Measurements from ENCODE around the gene RTTN.

Gene RTTN

DNA sequence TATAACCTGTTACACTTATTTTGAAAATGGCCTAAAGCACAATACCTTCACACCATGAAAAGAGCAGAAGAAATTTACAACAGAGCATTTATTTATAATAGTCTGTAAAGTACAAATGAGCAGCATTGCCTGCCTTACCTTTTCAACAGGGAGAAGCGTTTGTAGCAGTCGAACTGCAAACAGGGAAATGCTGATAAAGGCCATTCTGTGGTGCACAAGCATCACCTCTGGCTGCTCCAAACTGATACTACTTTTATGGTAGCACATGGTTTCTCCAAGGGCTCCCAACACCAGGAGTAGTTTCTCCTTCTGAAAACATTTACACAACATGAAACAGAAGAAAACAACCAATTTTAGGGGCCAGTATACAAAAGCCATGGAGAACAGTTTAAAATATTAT lies 28.9 kb downstream of the RTTN start:
- Histone ChIP-seq H3K4me3 (ENCODE audit: control insufficient read depth in 1 of 7, extremely low read depth in 1 of 7, insufficient read depth in 4 of 7, low read depth in 2 of 7, low read length in 6 of 7) (no peak overlapping the region), H3K27ac (ENCODE audit: insufficient read depth in 1 of 2, low read depth in 1 of 2, low read length in 2 of 2, poor library complexity in 1 of 2, severe bottlenecking in 2 of 2) (no peak overlapping the region), H3K27me3 (replicated peaks in 2 of 5; ENCODE audit: control insufficient read depth in 4 of 5, insufficient read depth in 5 of 5, low read length in 4 of 5) (no peaks in the 10 kb centered on the region), H3K36me3 (ENCODE audit: control insufficient read depth in 4 of 4, insufficient read depth in 4 of 4, low read length in 3 of 4) (peaks cover 0 to 20% (median 9%) of the 10 kb centered on the region in 4 experiments), H3K4me1 (ENCODE audit: control extremely low read depth in 1 of 4, control insufficient read depth in 4 of 4, insufficient read depth in 4 of 4, low read length in 3 of 4) (no peaks in the 10 kb centered on the region), H3K9me3 (ENCODE audit: control extremely low read depth in 1 of 5, control insufficient read depth in 4 of 5, insufficient read depth in 2 of 5, low read depth in 1 of 5, low read length in 4 of 5) (no peaks in the 10 kb centered on the region)
- DNase-seq, result no peak
- POLR2A ChIA-PET, result no interaction called here
- WGBS (ENCODE audit: insufficient coverage), result no CpG with 5 or more reads among the region's 2 CpGs
- CTCF ChIA-PET, result no interaction called here

GRCh38 chr18:70175216-70175615 lies 30.3 kb downstream of the RTTN start:
- no peak for DNase-seq
- Histone ChIP-seq H3K4me3 (ENCODE audit: control insufficient read depth in 1 of 7, extremely low read depth in 1 of 7, insufficient read depth in 4 of 7, low read depth in 2 of 7, low read length in 6 of 7) (peak overlapping the region in 1 of 7 experiments; percentile 46), H3K27ac (ENCODE audit: insufficient read depth in 1 of 2, low read depth in 1 of 2, low read length in 2 of 2, poor library complexity in 1 of 2, severe bottlenecking in 2 of 2) (no peak overlapping the region), H3K9me3 (ENCODE audit: control extremely low read depth in 1 of 5, control insufficient read depth in 4 of 5, insufficient read depth in 2 of 5, low read depth in 1 of 5, low read length in 4 of 5) (no peaks in the 10 kb centered on the region), H3K27me3 (replicated peaks in 2 of 5; ENCODE audit: control insufficient read depth in 4 of 5, insufficient read depth in 5 of 5, low read length in 4 of 5) (no peaks in the 10 kb centered on the region), H3K36me3 (ENCODE audit: control insufficient read depth in 4 of 4, insufficient read depth in 4 of 4, low read length in 3 of 4) (peaks cover 0 to 17% (median 9%) of the 10 kb centered on the region in 4 experiments), H3K4me1 (ENCODE audit: control extremely low read depth in 1 of 4, control insufficient read depth in 4 of 4, insufficient read depth in 4 of 4, low read length in 3 of 4) (no peaks in the 10 kb centered on the region)
- ChIA-PET POLR2A (no interaction called here), CTCF (no interaction called here)
- 90% methylated on average over 2 of the region's 2 CpGs for WGBS (ENCODE audit: insufficient coverage)

DNA sequence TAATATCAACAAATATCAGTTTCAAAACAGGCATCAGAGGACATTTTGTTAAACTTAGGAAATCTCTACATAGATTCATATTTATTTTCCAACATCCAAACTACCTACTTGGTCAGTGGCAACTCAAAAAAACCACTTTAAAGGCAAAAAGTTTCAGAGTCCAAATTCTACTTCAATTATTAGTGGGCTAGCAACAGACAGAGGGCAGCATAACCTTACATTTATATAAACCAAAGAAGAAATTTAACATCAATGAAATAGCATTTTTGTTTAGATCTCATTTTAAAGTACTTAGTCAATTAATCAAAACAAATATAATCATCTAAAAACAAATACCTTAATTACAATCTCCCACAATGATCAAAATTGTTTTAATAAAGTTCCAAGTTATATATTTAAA lies 33.3 kb downstream of the RTTN start:
- DNase-seq, result peak; percentile 14 to 48 (median 47)
- POLR2A ChIA-PET, result no interaction called here
- Histone ChIP-seq H3K9me3 (ENCODE audit: control extremely low read depth in 1 of 5, control insufficient read depth in 4 of 5, insufficient read depth in 2 of 5, low read depth in 1 of 5, low read length in 4 of 5) (no peaks in the 10 kb centered on the region), H3K27me3 (replicated peaks in 2 of 5; ENCODE audit: control insufficient read depth in 4 of 5, insufficient read depth in 5 of 5, low read length in 4 of 5) (no peaks in the 10 kb centered on the region), H3K36me3 (ENCODE audit: control insufficient read depth in 4 of 4, insufficient read depth in 4 of 4, low read length in 3 of 4) (peaks cover 0 to 13% (median 7%) of the 10 kb centered on the region in 4 experiments), H3K4me3 (ENCODE audit: control insufficient read depth in 1 of 7, extremely low read depth in 1 of 7, insufficient read depth in 4 of 7, low read depth in 2 of 7, low read length in 6 of 7) (no peak overlapping the region), H3K27ac (ENCODE audit: insufficient read depth in 1 of 2, low read depth in 1 of 2, low read length in 2 of 2, poor library complexity in 1 of 2, severe bottlenecking in 2 of 2) (no peak overlapping the region), H3K4me1 (ENCODE audit: control extremely low read depth in 1 of 4, control insufficient read depth in 4 of 4, insufficient read depth in 4 of 4, low read length in 3 of 4) (no peaks in the 10 kb centered on the region)
- CTCF ChIA-PET, result interaction anchor here (0.8 to 1.4 kb wide), 9 partner anchors 20 to 283 kb away, joined by 3 to 6 read pairs (median 4); no protein-coding TSS in a partner anchor

DNA sequence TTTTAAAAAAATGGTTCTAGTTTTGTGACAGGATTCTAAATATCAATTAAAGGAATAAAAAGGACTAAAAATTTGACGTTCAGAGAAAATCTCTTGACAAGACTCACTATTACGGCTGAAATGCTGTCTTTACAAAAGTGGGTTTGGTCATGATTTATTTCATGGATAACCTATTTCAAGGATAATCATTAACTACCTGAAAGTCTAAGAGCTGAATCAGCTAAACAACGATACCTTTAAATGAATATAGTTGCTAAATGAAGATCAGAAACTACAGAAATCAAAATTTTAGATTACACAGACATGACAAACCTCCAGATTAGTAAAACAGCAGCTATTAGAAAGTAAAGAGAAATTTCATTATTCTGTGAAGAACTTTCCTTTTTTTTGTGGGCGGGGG lies 35.7 kb downstream of the RTTN start:
- ChIA-PET CTCF (interaction anchor here (1.1 to 1.9 kb wide), 5 partner anchors 27 to 284 kb away, joined by 3 to 6 read pairs (median 3); no protein-coding TSS in a partner anchor), POLR2A (no interaction called here)
- DNase-seq, result no peak
- 100% methylated on average over 2 of the region's 4 CpGs for WGBS (ENCODE audit: insufficient coverage)
- peaks cover 0 to 6% (median 0%) of the 10 kb centered on the region in 4 experiments for H3K4me1 ChIP-seq (ENCODE audit: control extremely low read depth in 1 of 4, control insufficient read depth in 4 of 4, insufficient read depth in 4 of 4, low read length in 3 of 4)
- no peak overlapping the region for H3K27ac ChIP-seq (ENCODE audit: insufficient read depth in 1 of 2, low read depth in 1 of 2, low read length in 2 of 2, poor library complexity in 1 of 2, severe bottlenecking in 2 of 2)
- H3K9me3 ChIP-seq (ENCODE audit: control extremely low read depth in 1 of 5, control insufficient read depth in 4 of 5, insufficient read depth in 2 of 5, low read depth in 1 of 5, low read length in 4 of 5), result no peaks in the 10 kb centered on the region
- H3K4me3 ChIP-seq (ENCODE audit: control insufficient read depth in 1 of 7, extremely low read depth in 1 of 7, insufficient read depth in 4 of 7, low read depth in 2 of 7, low read length in 6 of 7), result no peak overlapping the region
- peaks cover 0 to 12% (median 4%) of the 10 kb centered on the region in 4 experiments for H3K36me3 ChIP-seq (ENCODE audit: control insufficient read depth in 4 of 4, insufficient read depth in 4 of 4, low read length in 3 of 4)
- no peaks in the 10 kb centered on the region for H3K27me3 ChIP-seq (replicated peaks in 2 of 5; ENCODE audit: control insufficient read depth in 4 of 5, insufficient read depth in 5 of 5, low read length in 4 of 5)

DNA sequence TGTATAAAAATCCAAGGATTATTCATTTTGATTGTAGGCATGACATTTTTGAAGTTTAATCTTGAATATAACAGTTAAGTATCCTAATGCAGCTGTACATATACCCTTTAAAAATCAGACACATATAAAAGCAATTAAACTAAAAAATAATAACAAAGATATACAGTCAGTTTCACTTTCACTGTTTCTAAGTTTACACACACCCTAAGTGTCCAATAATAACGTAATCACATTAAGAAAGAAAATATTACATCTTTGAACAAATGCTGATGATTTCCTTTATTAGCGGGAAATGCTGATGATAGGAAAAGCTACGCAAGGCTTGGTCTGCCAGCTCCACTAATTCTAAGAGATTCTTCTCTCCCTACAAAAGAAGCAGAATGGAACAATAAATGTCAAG lies 38.8 kb downstream of the RTTN start:
- Histone ChIP-seq H3K27me3 (replicated peaks in 2 of 5; ENCODE audit: control insufficient read depth in 4 of 5, insufficient read depth in 5 of 5, low read length in 4 of 5) (no peaks in the 10 kb centered on the region), H3K4me3 (ENCODE audit: control insufficient read depth in 1 of 7, extremely low read depth in 1 of 7, insufficient read depth in 4 of 7, low read depth in 2 of 7, low read length in 6 of 7) (peak overlapping the region in 3 of 7 experiments; percentile 21 to 57 (median 28)), H3K27ac (ENCODE audit: insufficient read depth in 1 of 2, low read depth in 1 of 2, low read length in 2 of 2, poor library complexity in 1 of 2, severe bottlenecking in 2 of 2) (peak overlapping the region; percentile 37 to 60), H3K9me3 (ENCODE audit: control extremely low read depth in 1 of 5, control insufficient read depth in 4 of 5, insufficient read depth in 2 of 5, low read depth in 1 of 5, low read length in 4 of 5) (peaks cover 0 to 7% (median 4%) of the 10 kb centered on the region in 5 experiments), H3K4me1 (ENCODE audit: control extremely low read depth in 1 of 4, control insufficient read depth in 4 of 4, insufficient read depth in 4 of 4, low read length in 3 of 4) (peaks cover 0 to 6% (median 0%) of the 10 kb centered on the region in 4 experiments), H3K36me3 (ENCODE audit: control insufficient read depth in 4 of 4, insufficient read depth in 4 of 4, low read length in 3 of 4) (peaks cover 7 to 23% (median 12%) of the 10 kb centered on the region in 4 experiments)
- ChIA-PET POLR2A (interaction anchor here (0.9 kb wide), 1 partner anchor 15 kb away, joined by 3 read pairs; no protein-coding TSS in a partner anchor), CTCF (interaction anchor here (0.8 to 1.8 kb wide), 5 partner anchors 9 to 285 kb away, joined by 3 to 5 read pairs (median 3); no protein-coding TSS in a partner anchor)
- DNase-seq, result no peak
- 80% methylated on average over 2 of the region's 3 CpGs for WGBS (ENCODE audit: insufficient coverage)

DNA sequence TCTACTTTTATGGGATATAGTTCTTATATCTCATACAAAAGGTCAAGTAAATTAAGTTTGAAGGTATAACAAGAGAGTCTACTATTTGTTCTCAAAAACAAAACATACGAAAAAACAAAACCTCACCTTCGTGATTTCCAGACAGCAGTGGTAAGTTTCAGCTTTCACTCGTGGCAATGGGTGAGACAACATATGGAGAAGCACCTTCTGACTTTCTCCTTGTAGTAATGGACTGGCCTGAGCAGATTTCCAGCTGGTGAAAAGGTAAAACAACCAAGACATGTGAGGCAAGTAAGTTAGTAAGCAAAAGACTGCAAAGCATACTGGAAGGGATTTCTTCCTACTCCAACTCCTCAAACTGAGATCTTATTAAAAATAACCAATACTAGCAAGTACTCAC lies 39.6 kb downstream of the RTTN start:
- H3K36me3 ChIP-seq (ENCODE audit: control insufficient read depth in 4 of 4, insufficient read depth in 4 of 4, low read length in 3 of 4), result peaks cover 7 to 26% (median 17%) of the 10 kb centered on the region in 4 experiments
- peak overlapping the region in 1 of 7 experiments; percentile 57 for H3K4me3 ChIP-seq (ENCODE audit: control insufficient read depth in 1 of 7, extremely low read depth in 1 of 7, insufficient read depth in 4 of 7, low read depth in 2 of 7, low read length in 6 of 7)
- H3K27ac ChIP-seq (ENCODE audit: insufficient read depth in 1 of 2, low read depth in 1 of 2, low read length in 2 of 2, poor library complexity in 1 of 2, severe bottlenecking in 2 of 2), result peak overlapping the region in 1 of 2 experiments; percentile 37
- H3K27me3 ChIP-seq (replicated peaks in 2 of 5; ENCODE audit: control insufficient read depth in 4 of 5, insufficient read depth in 5 of 5, low read length in 4 of 5), result no peaks in the 10 kb centered on the region
- ChIA-PET CTCF (interaction anchor here (0.8 to 1.8 kb wide), 3 partner anchors 8 to 268 kb away, joined by 3 to 5 read pairs (median 5); no protein-coding TSS in a partner anchor), POLR2A (interaction anchor here (0.9 kb wide), 1 partner anchor 14 kb away, joined by 3 read pairs; no protein-coding TSS in a partner anchor)
- no peak for DNase-seq
- H3K9me3 ChIP-seq (ENCODE audit: control extremely low read depth in 1 of 5, control insufficient read depth in 4 of 5, insufficient read depth in 2 of 5, low read depth in 1 of 5, low read length in 4 of 5), result peaks cover 0 to 9% (median 4%) of the 10 kb centered on the region in 5 experiments
- H3K4me1 ChIP-seq (ENCODE audit: control extremely low read depth in 1 of 4, control insufficient read depth in 4 of 4, insufficient read depth in 4 of 4, low read length in 3 of 4), result peaks cover 0 to 6% (median 0%) of the 10 kb centered on the region in 4 experiments
- 50% methylated on average over 2 of the region's 3 CpGs for WGBS (ENCODE audit: insufficient coverage)

GRCh38 chr18:70160073-70160678 lies 45.3 kb downstream of the RTTN start:
- Histone ChIP-seq H3K36me3 (ENCODE audit: control insufficient read depth in 4 of 4, insufficient read depth in 4 of 4, low read length in 3 of 4) (peaks cover 10 to 58% (median 22%) of the 10 kb centered on the region in 4 experiments), H3K9me3 (ENCODE audit: control extremely low read depth in 1 of 5, control insufficient read depth in 4 of 5, insufficient read depth in 2 of 5, low read depth in 1 of 5, low read length in 4 of 5) (peaks cover 0 to 12% (median 7%) of the 10 kb centered on the region in 5 experiments), H3K4me3 (ENCODE audit: control insufficient read depth in 1 of 7, extremely low read depth in 1 of 7, insufficient read depth in 4 of 7, low read depth in 2 of 7, low read length in 6 of 7) (no peak overlapping the region), H3K27ac (ENCODE audit: insufficient read depth in 1 of 2, low read depth in 1 of 2, low read length in 2 of 2, poor library complexity in 1 of 2, severe bottlenecking in 2 of 2) (no peak overlapping the region), H3K4me1 (ENCODE audit: control extremely low read depth in 1 of 4, control insufficient read depth in 4 of 4, insufficient read depth in 4 of 4, low read length in 3 of 4) (no peaks in the 10 kb centered on the region), H3K27me3 (replicated peaks in 2 of 5; ENCODE audit: control insufficient read depth in 4 of 5, insufficient read depth in 5 of 5, low read length in 4 of 5) (no peaks in the 10 kb centered on the region)
- ChIA-PET POLR2A (no interaction called here), CTCF (no interaction called here)
- WGBS (ENCODE audit: insufficient coverage), result no CpG with 5 or more reads among the region's 1 CpG
- no peak for DNase-seq

Data from common myeloid progenitor, CD34-positive (primary cell).